ENCODE measurements around the gene SNCB.

Gene SNCB

GRCh38 chr5:176660860-176661641, 30.7 kb upstream of the SNCB start:
- peak; percentile 57 for DNase-seq (ENCODE audit: low read depth)

- DNase-seq (ENCODE audit: low read depth) = no peak
Measured at GRCh38 chr5:176660530-176660859, 30.2 kb upstream of the SNCB start.

GRCh38 chr5:176659860-176660461, 29.6 kb upstream of the SNCB start:
- DNase-seq (ENCODE audit: low read depth) = no peak

GRCh38 chr5:176659512-176659839, 29.1 kb upstream of the SNCB start:
- DNase-seq (ENCODE audit: low read depth) = no peak

GRCh38 chr5:176658817-176659511, 28.6 kb upstream of the SNCB start:
- DNase-seq (ENCODE audit: low read depth) = peak; percentile 38

- DNase-seq (ENCODE audit: low read depth) = peak; percentile 69
Measured at GRCh38 chr5:176658007-176658599, 27.8 kb upstream of the SNCB start.

- no peak for DNase-seq (ENCODE audit: low read depth)
Measured at GRCh38 chr5:176656467-176656990, 26.2 kb upstream of the SNCB start.

- DNase-seq (ENCODE audit: low read depth) = no peak
Measured at GRCh38 chr5:176654856-176655255, 24.5 kb upstream of the SNCB start.

GRCh38 chr5:176653401-176654385, 23.4 kb upstream of the SNCB start:
- DNase-seq (ENCODE audit: low read depth) = no peak

GRCh38 chr5:176652136-176652535, 21.8 kb upstream of the SNCB start:
- DNase-seq (ENCODE audit: low read depth) = no peak

- DNase-seq (ENCODE audit: low read depth) = no peak
Measured at GRCh38 chr5:176651472-176651980, 21.2 kb upstream of the SNCB start.

- no peak for DNase-seq (ENCODE audit: low read depth)
Measured at GRCh38 chr5:176650354-176650884, 20.1 kb upstream of the SNCB start.

GRCh38 chr5:176648474-176649194, 18.3 kb upstream of the SNCB start:
- no peak for DNase-seq (ENCODE audit: low read depth)

- no peak for DNase-seq (ENCODE audit: low read depth)
Measured at GRCh38 chr5:176647843-176648473, 17.6 kb upstream of the SNCB start.

- peak; percentile 98 for DNase-seq (ENCODE audit: low read depth)
Measured at GRCh38 chr5:176647030-176647842, 16.9 kb upstream of the SNCB start, which contains the start of gene TSPAN17. Gene TSPAN17, plus strand, starts transcription at chr5:176647484. Its CDS starts 132 bp downstream, at chr5:176647616.

GRCh38 chr5:176646707-176647029, 16.3 kb upstream of the SNCB start:
- no peak for DNase-seq (ENCODE audit: low read depth)

GRCh38 chr5:176646049-176646706, 15.8 kb upstream of the SNCB start:
- no peak for DNase-seq (ENCODE audit: low read depth)

- DNase-seq (ENCODE audit: low read depth) = no peak
Measured at GRCh38 chr5:176644878-176645670, 14.7 kb upstream of the SNCB start.
